Lung (tissue), 12 donors: ENCODE results near the gene MRGPRX2. TPM values are rescaled to one million over a fixed set of nuclear protein-coding genes. Genes with fewer than 3 reads are reported as not detected.

Experiments
- ATAC-seq: fragments of 200-7000 bp; cut with Tn5 transposase; one replicate; pipeline ENCODE4 v1.9.1; 2020; ENCODE audit warnings: moderate number of reproducible peaks; ENCODE audit not compliant: insufficient read depth, low FRiP score
- DNase-seq, 3 donors: peaks; one replicate each; pipeline ENCODE4 v3.0.0-alpha.2; 2013 to 2017
- H3K27ac ChIP-seq, 2 donors: one replicate each; pipeline ENCODE4 v1.5.1; 2013; ENCODE audit warnings: mild to moderate bottlenecking in 2 of 2, moderate library complexity in 2 of 2, control low read depth in 1 of 2, inconsistent platforms in 1 of 2, low read depth in 1 of 2, low read length in 1 of 2
- H3K27me3 ChIP-seq, 3 donors: one replicate each; pipeline ENCODE4 v1.5.1; 2013; ENCODE audit warnings: low read length in 2 of 3; ENCODE audit not compliant: control insufficient read depth in 3 of 3, insufficient read depth in 3 of 3
- H3K36me3 ChIP-seq, 4 donors: one replicate each; pipeline ENCODE4 v1.5.1; 2013; ENCODE audit warnings: low read length in 4 of 4, mild to moderate bottlenecking in 1 of 4, moderate library complexity in 1 of 4; ENCODE audit not compliant: control insufficient read depth in 4 of 4, insufficient read depth in 4 of 4
- H3K4me1 ChIP-seq, 5 donors: one replicate each; pipeline ENCODE4 v1.5.1; 2013; ENCODE audit warnings: low read length in 5 of 5, mild to moderate bottlenecking in 2 of 5, moderate library complexity in 1 of 5; ENCODE audit not compliant: control insufficient read depth in 5 of 5, insufficient read depth in 5 of 5
- H3K4me3 ChIP-seq: one replicate; pipeline ENCODE4 v1.5.1; 2013; ENCODE audit warnings: mild to moderate bottlenecking, control low read depth, moderate library complexity
- H3K9ac ChIP-seq, 2 donors: one replicate each; pipeline ENCODE4 v1.5.1; 2013; ENCODE audit warnings: low read length in 2 of 2, control low read depth in 1 of 2; ENCODE audit not compliant: insufficient read depth in 1 of 2
- H3K9me3 ChIP-seq, 4 donors: one replicate each; pipeline ENCODE4 v1.5.1; 2013; ENCODE audit warnings: low read length in 3 of 4, mild to moderate bottlenecking in 1 of 4, moderate library complexity in 1 of 4; ENCODE audit not compliant: control insufficient read depth in 4 of 4, insufficient read depth in 3 of 4
- CTCF ChIP-seq: IDR thresholded peaks from 2 replicates; pipeline ENCODE4 v1.5.1; 2012; ENCODE audit warnings: mild to moderate bottlenecking; ENCODE audit errors: control extremely low read depth, extremely low read depth
- WGBS, 2 donors: extraction: QIAGEN DNeasy Blood & Tissue Kit; methylation state at CpG; one replicate each; pipeline ENCODE4 v1.1.7; 2013; 5-methylcytosine and 5-hydroxymethylcytosine counted together
- polyA plus RNA-seq, 2 donors: library from polyadenylated mRNA; stranded (reverse); fragments of 200-250 nt; gene quantifications; one replicate each; pipeline ENCODE4 v1.2.1, GENCODE V29; 2013
- total RNA-seq, 2 donors: library from RNA; depleted of rRNA in 1 of 2; stranded (reverse); fragments of >200 nt in 1 of 2; gene quantifications; one replicate each; pipeline ENCODE4 v1.2.1, GENCODE V29; 2014 to 2021
- donor health status: control.
- donor health status: control.
- donor health status: Bipolar disorder and iron deficiency.
- donor health status: healthy.
- donor health status: DM: yes; HTN: yes; CAD: no.

MRGPRX2 gene
- total and polyA plus RNA-seq, 4 donors, result not detected

- Histone ChIP-seq H3K9me3 (peaks cover 0 to 10% (median 2%) of the 10 kb centered on the region in 4 donors), H3K4me1 (no peaks in the 10 kb centered on the region), H3K27ac (no peak overlapping the region), H3K4me3 (no peak overlapping the region), H3K27me3 (no peaks in the 10 kb centered on the region), H3K9ac (no peak overlapping the region), H3K36me3 (no peaks in the 10 kb centered on the region)
- DNase-seq, result no peak
- ATAC-seq, result no peak
- 84 to 86% methylated on average over 1 of the region's 1 CpG for WGBS, 2 donors
- no peak for TF ChIP-seq CTCF
Measured at GRCh38 chr11:19039409-19039808, 21.1 kb downstream of the MRGPRX2 start.

- no peaks in the 10 kb centered on the region for H3K4me1 ChIP-seq
- H3K27me3 ChIP-seq, result peaks cover 0 to 3% (median 0%) of the 10 kb centered on the region in 3 donors
- H3K4me3 ChIP-seq, result no peak overlapping the region
- H3K9ac ChIP-seq, result no peak overlapping the region
- no peaks in the 10 kb centered on the region for H3K36me3 ChIP-seq
- H3K9me3 ChIP-seq, result peaks cover 0 to 1% (median 0%) of the 10 kb centered on the region in 4 donors
- H3K27ac ChIP-seq, result no peak overlapping the region
- no peak for TF ChIP-seq CTCF
- DNase-seq, result no peak
- 56 to 60% methylated on average over 2 of the region's 2 CpGs for WGBS, 2 donors
- ATAC-seq, result no peak
Measured at GRCh38 chr11:19032990-19033389, 27.5 kb downstream of the MRGPRX2 start.

GRCh38 chr11:19027829-19028595 is 32.5 kb downstream of the MRGPRX2 start:
- H3K36me3 ChIP-seq, result no peaks in the 10 kb centered on the region
- H3K9ac ChIP-seq, result no peak overlapping the region
- DNase-seq, result no peak

More at GRCh38 chr11:19027829-19028595, 32.5 kb downstream of the MRGPRX2 start:
- Histone ChIP-seq H3K27ac (no peak overlapping the region), H3K4me3 (no peak overlapping the region), H3K4me1 (peaks cover 0 to 7% (median 3%) of the 10 kb centered on the region in 5 donors), H3K9me3 (no peaks in the 10 kb centered on the region), H3K27me3 (peaks cover 0 to 6% (median 2%) of the 10 kb centered on the region in 3 donors)
- no peak for TF ChIP-seq CTCF
- 64 to 73% methylated on average over 2 of the region's 2 CpGs for WGBS, 2 donors
- no peak for ATAC-seq
